GM21529 (cell line): ENCODE data around the gene CUX1.

ENCODE experiments used
- ATAC-seq: cut with Tn5 transposase; IDR thresholded peaks from one replicate; pipeline ENCODE4 v1.9.1; 2021; ENCODE audit not compliant: unreplicated experiment

CUX1 gene

GRCh38 chr7:101891936-101892640 lies 74.7 kb downstream of the CUX1 start:
- ATAC-seq, result no peak

GRCh38 chr7:101893341-101894082 lies 76.1 kb downstream of the CUX1 start:
- no peak for ATAC-seq

- no peak for ATAC-seq
These were observed 78.9 kb downstream of the CUX1 start for GRCh38 chr7:101896316-101896715.

- no peak for ATAC-seq
These were observed 79.5 kb downstream of the CUX1 start for GRCh38 chr7:101896941-101897340.

- no peak for ATAC-seq
These were observed 80.7 kb downstream of the CUX1 start for GRCh38 chr7:101898106-101898505.

- no peak for ATAC-seq
These were observed 82.2 kb downstream of the CUX1 start for GRCh38 chr7:101899616-101900015.

- no peak for ATAC-seq
These were observed 82.7 kb downstream of the CUX1 start for GRCh38 chr7:101900103-101900502.

GRCh38 chr7:101901661-101902491 lies 84.5 kb downstream of the CUX1 start:
- no peak for ATAC-seq

GRCh38 chr7:101902680-101903514 lies 85.5 kb downstream of the CUX1 start:
- no peak for ATAC-seq

- ATAC-seq, result no peak
These were observed 86.1 kb downstream of the CUX1 start for GRCh38 chr7:101903515-101903868.

- ATAC-seq, result no peak
These were observed 86.6 kb downstream of the CUX1 start for GRCh38 chr7:101904019-101904418.

GRCh38 chr7:101905203-101905865 lies 87.9 kb downstream of the CUX1 start:
- no peak for ATAC-seq

- no peak for ATAC-seq
These were observed 89.1 kb downstream of the CUX1 start for GRCh38 chr7:101906291-101907240.

GRCh38 chr7:101910991-101911799 lies 93.8 kb downstream of the CUX1 start:
- ATAC-seq, result no peak

GRCh38 chr7:101911800-101912715 lies 94.6 kb downstream of the CUX1 start:
- ATAC-seq, result no peak

GRCh38 chr7:101912716-101913110 lies 95.3 kb downstream of the CUX1 start:
- ATAC-seq, result no peak

GRCh38 chr7:101913247-101913721 lies 95.9 kb downstream of the CUX1 start:
- ATAC-seq, result no peak
